HEK293 (cell line): ENCODE data around the gene PRKD3.

Experiments used
- YY2 ChIP-seq: fragments of 450-650 bp; formaldehyde crosslinking; IDR thresholded peaks from 2 replicates; pipeline ENCODE4 v1.5.1; 2016; ENCODE audit warnings: missing biosample characterization, missing genetic modification characterization
- ZNF530 ChIP-seq: fragments of 450-650 bp; formaldehyde crosslinking; IDR thresholded peaks from 2 replicates; pipeline ENCODE4 v1.5.1; 2016; ENCODE audit warnings: low read depth, missing biosample characterization, missing genetic modification characterization
- TF ChIP-seq, protein P1 (sequence below): fragments of 450-650 bp; formaldehyde crosslinking; IDR thresholded peaks from 2 replicates; pipeline ENCODE4 v1.5.1; 2016; ENCODE audit warnings: missing biosample characterization, missing genetic modification characterization
- TF ChIP-seq, protein P2 (sequence below): fragments of 450-650 bp; formaldehyde crosslinking; IDR thresholded peaks from 2 replicates; pipeline ENCODE4 v1.5.1; 2016; ENCODE audit warnings: missing biosample characterization, missing genetic modification characterization

DNA sequence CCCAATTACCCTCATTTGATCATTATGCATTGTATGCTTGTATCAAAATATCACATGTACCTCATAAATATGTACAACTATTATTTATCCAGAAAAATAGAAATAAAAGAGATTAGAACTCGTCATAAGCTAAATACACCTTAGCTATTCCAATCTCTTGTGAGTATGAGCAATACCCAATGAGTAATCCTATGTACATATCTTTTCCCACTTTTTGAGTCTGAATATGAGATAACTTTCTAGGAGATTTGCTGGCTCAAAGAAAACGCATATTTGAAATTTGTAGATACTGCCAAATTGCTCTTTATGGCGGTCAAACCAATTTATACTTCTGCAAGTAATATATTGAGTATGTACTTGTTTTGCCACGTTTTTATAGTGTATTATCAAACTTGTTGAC lies 24.1 kb downstream of the PRKD3 start:
- TF ChIP-seq YY2 (no peak), ZNF530 (no peak)
- TF ChIP-seq, protein P1, sequence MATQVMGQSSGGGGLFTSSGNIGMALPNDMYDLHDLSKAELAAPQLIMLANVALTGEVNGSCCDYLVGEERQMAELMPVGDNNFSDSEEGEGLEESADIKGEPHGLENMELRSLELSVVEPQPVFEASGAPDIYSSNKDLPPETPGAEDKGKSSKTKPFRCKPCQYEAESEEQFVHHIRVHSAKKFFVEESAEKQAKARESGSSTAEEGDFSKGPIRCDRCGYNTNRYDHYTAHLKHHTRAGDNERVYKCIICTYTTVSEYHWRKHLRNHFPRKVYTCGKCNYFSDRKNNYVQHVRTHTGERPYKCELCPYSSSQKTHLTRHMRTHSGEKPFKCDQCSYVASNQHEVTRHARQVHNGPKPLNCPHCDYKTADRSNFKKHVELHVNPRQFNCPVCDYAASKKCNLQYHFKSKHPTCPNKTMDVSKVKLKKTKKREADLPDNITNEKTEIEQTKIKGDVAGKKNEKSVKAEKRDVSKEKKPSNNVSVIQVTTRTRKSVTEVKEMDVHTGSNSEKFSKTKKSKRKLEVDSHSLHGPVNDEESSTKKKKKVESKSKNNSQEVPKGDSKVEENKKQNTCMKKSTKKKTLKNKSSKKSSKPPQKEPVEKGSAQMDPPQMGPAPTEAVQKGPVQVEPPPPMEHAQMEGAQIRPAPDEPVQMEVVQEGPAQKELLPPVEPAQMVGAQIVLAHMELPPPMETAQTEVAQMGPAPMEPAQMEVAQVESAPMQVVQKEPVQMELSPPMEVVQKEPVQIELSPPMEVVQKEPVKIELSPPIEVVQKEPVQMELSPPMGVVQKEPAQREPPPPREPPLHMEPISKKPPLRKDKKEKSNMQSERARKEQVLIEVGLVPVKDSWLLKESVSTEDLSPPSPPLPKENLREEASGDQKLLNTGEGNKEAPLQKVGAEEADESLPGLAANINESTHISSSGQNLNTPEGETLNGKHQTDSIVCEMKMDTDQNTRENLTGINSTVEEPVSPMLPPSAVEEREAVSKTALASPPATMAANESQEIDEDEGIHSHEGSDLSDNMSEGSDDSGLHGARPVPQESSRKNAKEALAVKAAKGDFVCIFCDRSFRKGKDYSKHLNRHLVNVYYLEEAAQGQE, result no peak
- TF ChIP-seq, protein P2, sequence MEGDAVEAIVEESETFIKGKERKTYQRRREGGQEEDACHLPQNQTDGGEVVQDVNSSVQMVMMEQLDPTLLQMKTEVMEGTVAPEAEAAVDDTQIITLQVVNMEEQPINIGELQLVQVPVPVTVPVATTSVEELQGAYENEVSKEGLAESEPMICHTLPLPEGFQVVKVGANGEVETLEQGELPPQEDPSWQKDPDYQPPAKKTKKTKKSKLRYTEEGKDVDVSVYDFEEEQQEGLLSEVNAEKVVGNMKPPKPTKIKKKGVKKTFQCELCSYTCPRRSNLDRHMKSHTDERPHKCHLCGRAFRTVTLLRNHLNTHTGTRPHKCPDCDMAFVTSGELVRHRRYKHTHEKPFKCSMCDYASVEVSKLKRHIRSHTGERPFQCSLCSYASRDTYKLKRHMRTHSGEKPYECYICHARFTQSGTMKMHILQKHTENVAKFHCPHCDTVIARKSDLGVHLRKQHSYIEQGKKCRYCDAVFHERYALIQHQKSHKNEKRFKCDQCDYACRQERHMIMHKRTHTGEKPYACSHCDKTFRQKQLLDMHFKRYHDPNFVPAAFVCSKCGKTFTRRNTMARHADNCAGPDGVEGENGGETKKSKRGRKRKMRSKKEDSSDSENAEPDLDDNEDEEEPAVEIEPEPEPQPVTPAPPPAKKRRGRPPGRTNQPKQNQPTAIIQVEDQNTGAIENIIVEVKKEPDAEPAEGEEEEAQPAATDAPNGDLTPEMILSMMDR (tag by site-specific recombination), result no peak
